CD14-positive monocyte (primary cell): ENCODE results near the gene CDK5RAP2. TPM values are rescaled to one million over a fixed set of nuclear protein-coding genes. Genes with fewer than 3 reads are reported as not detected.

Source experiments
- DNase-seq, 3 donors: peaks; one replicate each; pipeline ENCODE4 v3.0.0-alpha.2; 2011 to 2022
- H2AFZ ChIP-seq: 2 replicates; pipeline ENCODE4 v1.6.0; 2012; ENCODE audit warnings: mild to moderate bottlenecking, low read depth, low read length, inconsistent platforms; ENCODE audit not compliant: insufficient read depth, poor library complexity, severe bottlenecking
- H3K27ac ChIP-seq, 2 donors: 1 replicate in 1 of 2; 2 replicates in 1 of 2; pipeline ENCODE4 v1.5.1; 2012 to 2013; ENCODE audit warnings: low read length in 2 of 2, control low read depth in 1 of 2, inconsistent platforms in 1 of 2, low read depth in 1 of 2, mild to moderate bottlenecking in 1 of 2
- H3K27me3 ChIP-seq, 2 donors: one replicate each; pipeline versions ENCODE4 v1.6.0 to v1.6.1; 2011 to 2013; ENCODE audit warnings: low read length in 2 of 2; ENCODE audit not compliant: control insufficient read depth in 2 of 2, insufficient read depth in 2 of 2
- H3K36me3 ChIP-seq, 2 donors: replicated peaks in 1 of 2; 1 replicate in 1 of 2; 2 replicates in 1 of 2; pipeline versions ENCODE4 v1.5.1 to v1.6.1; 2012 to 2013; ENCODE audit warnings: low read length in 2 of 2, control low read depth in 1 of 2, inconsistent platforms in 1 of 2, mild to moderate bottlenecking in 1 of 2; ENCODE audit not compliant: insufficient read depth in 2 of 2, control insufficient read depth in 1 of 2
- H3K4me1 ChIP-seq, 2 donors: 1 replicate in 1 of 2; 2 replicates in 1 of 2; pipeline versions ENCODE4 v1.5.1 to v1.6.1; 2012 to 2013; ENCODE audit warnings: low read length in 2 of 2, control low read depth in 1 of 2, inconsistent platforms in 1 of 2, mild to moderate bottlenecking in 1 of 2, moderate library complexity in 1 of 2; ENCODE audit not compliant: insufficient read depth in 2 of 2, control insufficient read depth in 1 of 2
- H3K4me2 ChIP-seq: replicated peaks from 2 replicates; pipeline ENCODE3; 2012; ENCODE audit warnings: low read length, moderate library complexity, mild to moderate bottlenecking; ENCODE audit not compliant: poor library complexity, severe bottlenecking; ENCODE audit errors: extremely low read depth
- H3K4me3 ChIP-seq, 3 experiments: fragments of 200-600 bp in 1 of 3; sonication (generic) in 1 of 3; replicated peaks in 1 of 3; 1 replicate in 2 of 3; 2 replicates in 1 of 3; pipeline ENCODE4 v1.5.1; 2011 to 2013; ENCODE audit warnings: low read length in 3 of 3, mild to moderate bottlenecking in 3 of 3, control low read depth in 2 of 3, low read depth in 2 of 3, inconsistent platforms in 1 of 3, moderate library complexity in 1 of 3
- H3K79me2 ChIP-seq: 2 replicates; pipeline ENCODE4 v1.6.0; 2012; ENCODE audit warnings: mild to moderate bottlenecking, control low read depth, inconsistent platforms, low read length, moderate library complexity; ENCODE audit not compliant: insufficient read depth
- H3K9ac ChIP-seq: 2 replicates; pipeline ENCODE4 v1.6.0; 2017; ENCODE audit warnings: low read length, mild to moderate bottlenecking; ENCODE audit not compliant: insufficient read depth, poor library complexity, severe bottlenecking
- H3K9me3 ChIP-seq, 2 donors: replicated peaks in 1 of 2; 1 replicate in 1 of 2; 2 replicates in 1 of 2; pipeline versions ENCODE4 v1.5.1 to v1.6.1; 2012 to 2013; ENCODE audit warnings: low read length in 2 of 2, control low read depth in 1 of 2; ENCODE audit not compliant: control insufficient read depth in 1 of 2, insufficient read depth in 1 of 2
- H4K20me1 ChIP-seq: 2 replicates; pipeline ENCODE4 v1.6.0; 2012; ENCODE audit warnings: mild to moderate bottlenecking, low read length, control low read depth, moderate library complexity; ENCODE audit not compliant: insufficient read depth
- H3K27ac Mint-ChIP-seq, 7 donors: one replicate each; pipeline ENCODE4 v1.8.0; 2020; ENCODE audit warnings: mild to moderate bottlenecking in 7 of 7, mixed read lengths in 7 of 7, moderate library complexity in 6 of 7, inconsistent platforms in 2 of 7
- H3K27me3 Mint-ChIP-seq, 3 donors: one replicate each; pipeline ENCODE4 v1.8.0; 2021 to 2022; ENCODE audit warnings: low read depth in 3 of 3, mild to moderate bottlenecking in 3 of 3, mixed read lengths in 3 of 3, moderate library complexity in 3 of 3, inconsistent platforms in 1 of 3
- H3K36me3 Mint-ChIP-seq, 2 donors: one replicate each; pipeline ENCODE4 v1.8.0; 2020; ENCODE audit warnings: mixed read lengths in 2 of 2, inconsistent platforms in 1 of 2, mild to moderate bottlenecking in 1 of 2
- H3K4me1 Mint-ChIP-seq: one replicate; pipeline ENCODE4 v1.8.0; 2020; ENCODE audit warnings: mild to moderate bottlenecking, mixed read lengths
- H3K4me3 Mint-ChIP-seq, 2 donors: one replicate each; pipeline ENCODE4 v1.8.0; 2020; ENCODE audit warnings: mild to moderate bottlenecking in 2 of 2, mixed read lengths in 2 of 2, moderate library complexity in 1 of 2
- H3K9me3 Mint-ChIP-seq, 7 donors: one replicate each; pipeline ENCODE4 v1.8.0; 2020 to 2022; ENCODE audit warnings: mixed read lengths in 7 of 7, mild to moderate bottlenecking in 6 of 7, moderate library complexity in 6 of 7, inconsistent platforms in 2 of 7
- CTCF ChIP-seq: fragments of 200-600 bp; IDR thresholded peaks from one replicate; pipeline ENCODE4 v1.8.0; 2022; ENCODE audit warnings: antibody characterized with exemption, mild to moderate bottlenecking
- WGBS: methylation state at CpG from one replicate; pipeline ENCODE4 v1.1.5; 2013; ENCODE audit warnings: missing lambda C conversion rate; ENCODE audit not compliant: insufficient coverage; 5-methylcytosine and 5-hydroxymethylcytosine counted together
- intact Hi-C, 2 donors: fragments of 100-400 bp; cut with micrococcal nuclease; formaldehyde crosslinking; loops; one replicate each; pipeline versions ENCODE4 v1.15.0 to v1.15.1; 2023
- polyA plus RNA-seq, 3 donors: library from polyadenylated mRNA; depleted of rRNA in 1 of 3; unstranded in 2 of 3; stranded (reverse) in 1 of 3; fragments of 300-500 nt in 2 of 3; fragments of >200 nt in 1 of 3; fragmentation: Illumina TruSeq in 2 of 3; gene quantifications; 1 replicate in 2 of 3; 2 replicates in 1 of 3; pipeline ENCODE4 v1.2.3, GENCODE V29; 2012 to 2021

CDK5RAP2 gene
- polyA plus RNA-seq, 3 donors: 2.0 to 13.7 (median 6.1) TPM

- no peak overlapping the region for H3K9ac ChIP-seq
- H3K27ac ChIP-seq: no peak overlapping the region
- no peak overlapping the region for H3K4me2 ChIP-seq
- H2AFZ ChIP-seq: no peak overlapping the region
- TF ChIP-seq CTCF: no peak
- no peak overlapping the region for H3K27ac Mint-ChIP-seq
- no peak overlapping the region for H3K4me3 Mint-ChIP-seq
- H3K36me3 Mint-ChIP-seq: no peaks in the 10 kb centered on the region
- H3K4me1 Mint-ChIP-seq: no peaks in the 10 kb centered on the region
- H3K9me3 Mint-ChIP-seq: peaks cover 5 to 12% (median 8%) of the 10 kb centered on the region in 7 donors
- no peaks in the 10 kb centered on the region for H3K27me3 ChIP-seq
- no peaks in the 10 kb centered on the region for H4K20me1 ChIP-seq
- no peaks in the 10 kb centered on the region for H3K36me3 ChIP-seq
- H3K4me3 ChIP-seq: no peak overlapping the region
- intact Hi-C loops: no loop called here
- H3K4me1 ChIP-seq: no peaks in the 10 kb centered on the region
- peaks cover 1 to 5% (median 2%) of the 10 kb centered on the region in 3 donors for H3K27me3 Mint-ChIP-seq
- no peaks in the 10 kb centered on the region for H3K79me2 ChIP-seq
- WGBS: 100% methylated on average over 1 of the region's 1 CpG
- H3K9me3 ChIP-seq: no peaks in the 10 kb centered on the region
- DNase-seq: no peak
These were observed 211.2 kb downstream of the CDK5RAP2 start for GRCh38 chr9:120368799-120369198.

GRCh38 chr9:120366644-120367019, 213.3 kb downstream of the CDK5RAP2 start:
- DNase-seq: no peak
- Mint-ChIP-seq H3K4me3 (no peak overlapping the region), H3K27me3 (peaks cover 5 to 9% (median 7%) of the 10 kb centered on the region in 3 donors), H3K9me3 (peaks cover 5 to 12% (median 8%) of the 10 kb centered on the region in 7 donors), H3K27ac (no peak overlapping the region), H3K36me3 (no peaks in the 10 kb centered on the region), H3K4me1 (no peaks in the 10 kb centered on the region)
- Histone ChIP-seq H4K20me1 (no peaks in the 10 kb centered on the region), H3K9me3 (no peaks in the 10 kb centered on the region), H3K9ac (no peak overlapping the region), H3K4me3 (no peak overlapping the region), H3K27me3 (no peaks in the 10 kb centered on the region), H3K27ac (no peak overlapping the region), H3K4me1 (no peaks in the 10 kb centered on the region), H3K4me2 (no peak overlapping the region), H3K79me2 (no peaks in the 10 kb centered on the region), H3K36me3 (no peaks in the 10 kb centered on the region), H2AFZ (no peak overlapping the region)
- TF ChIP-seq CTCF: no peak
- intact Hi-C loops: no loop called here
- 93% methylated on average over 4 of the region's 4 CpGs for WGBS
